Natural killer cell (primary cell): Measurements from ENCODE around the gene IL20. TPM values are rescaled to one million over a fixed set of nuclear protein-coding genes. Genes with fewer than 3 reads are reported as not detected.
"Not testable (repeated sequence)": the region's sequence is repeated elsewhere in the genome, so short reads cannot be mapped to it uniquely, and the experiment has no call there.

Experiments used
- ATAC-seq, 3 donors: fragments of 150-1000 bp in 2 of 3; fragments of 200-7000 bp in 1 of 3; cut with Tn5 transposase; 1 replicate in 1 of 3; 2 replicates in 2 of 3; pipeline ENCODE4 v1.10.0; 2021; ENCODE audit warnings: mild to moderate bottlenecking in 2 of 3, moderate library complexity in 2 of 3
- DNase-seq, 2 donors: peaks; one replicate each; pipeline versions ENCODE4 v3.0.0 to v3.0.0-alpha.2; 2013 to 2021; ENCODE audit warnings: mixed read lengths in 1 of 2
- H3K27ac ChIP-seq: one replicate; pipeline ENCODE4 v1.5.1; 2013; ENCODE audit warnings: mild to moderate bottlenecking, low read length
- H3K27me3 ChIP-seq: one replicate; pipeline ENCODE4 v1.6.1; 2013; ENCODE audit warnings: low read length; ENCODE audit not compliant: control insufficient read depth, insufficient read depth
- H3K36me3 ChIP-seq: one replicate; pipeline ENCODE4 v1.6.1; 2013; ENCODE audit warnings: low read length; ENCODE audit not compliant: control insufficient read depth, insufficient read depth
- H3K4me1 ChIP-seq: one replicate; pipeline ENCODE4 v1.6.1; 2013; ENCODE audit warnings: low read length; ENCODE audit not compliant: control insufficient read depth, insufficient read depth
- H3K4me3 ChIP-seq: one replicate; pipeline ENCODE4 v1.5.1; 2013; ENCODE audit warnings: low read length
- H3K9me3 ChIP-seq: one replicate; pipeline ENCODE4 v1.6.1; 2013; ENCODE audit warnings: low read length; ENCODE audit not compliant: control insufficient read depth, insufficient read depth
- H3K27ac Mint-ChIP-seq, 2 donors: one replicate each; pipeline ENCODE4 v1.8.0; 2022; ENCODE audit warnings: mild to moderate bottlenecking in 2 of 2, mixed read lengths in 2 of 2, moderate library complexity in 1 of 2
- H3K27me3 Mint-ChIP-seq, 2 donors: one replicate each; pipeline ENCODE4 v1.8.0; 2022; ENCODE audit warnings: low read depth in 2 of 2, mixed read lengths in 2 of 2
- H3K36me3 Mint-ChIP-seq: one replicate; pipeline ENCODE4 v1.8.0; 2022; ENCODE audit warnings: mixed read lengths
- H3K4me1 Mint-ChIP-seq, 2 donors: one replicate each; pipeline ENCODE4 v1.8.0; 2022; ENCODE audit warnings: mixed read lengths in 2 of 2
- H3K4me3 Mint-ChIP-seq: one replicate; pipeline ENCODE4 v1.8.0; 2022; ENCODE audit warnings: mild to moderate bottlenecking, moderate library complexity, mixed read lengths
- H3K9me3 Mint-ChIP-seq, 2 donors: one replicate each; pipeline ENCODE4 v1.8.0; 2022; ENCODE audit warnings: mixed read lengths in 2 of 2
- WGBS: methylation state at CpG from one replicate; pipeline ENCODE4 v1.1.7; 2013; ENCODE audit warnings: missing lambda C conversion rate; ENCODE audit not compliant: insufficient coverage; 5-methylcytosine and 5-hydroxymethylcytosine counted together
- intact Hi-C: fragments of 100-400 bp; cut with micrococcal nuclease; formaldehyde crosslinking; loops from one replicate; pipeline ENCODE4 v1.14.2; 2022
- total RNA-seq, 4 donors: library from RNA; stranded (reverse); fragments of 120-200 nt in 1 of 4; gene quantifications; one replicate each; pipeline versions ENCODE4 v1.2.3 to v1.2.4, GENCODE V29; 2013 to 2022
- TF ChIP-seq, protein P1 (sequence below): fragments of 200-600 bp; IDR thresholded peaks from one replicate; pipeline ENCODE4 v1.8.0; 2022; ENCODE audit warnings: antibody characterized with exemption

IL20 gene
- total RNA-seq, 3 donors from 2014 or later (not counting 1 experiment from before 2014, with no cell fraction given), result not detected

DNA sequence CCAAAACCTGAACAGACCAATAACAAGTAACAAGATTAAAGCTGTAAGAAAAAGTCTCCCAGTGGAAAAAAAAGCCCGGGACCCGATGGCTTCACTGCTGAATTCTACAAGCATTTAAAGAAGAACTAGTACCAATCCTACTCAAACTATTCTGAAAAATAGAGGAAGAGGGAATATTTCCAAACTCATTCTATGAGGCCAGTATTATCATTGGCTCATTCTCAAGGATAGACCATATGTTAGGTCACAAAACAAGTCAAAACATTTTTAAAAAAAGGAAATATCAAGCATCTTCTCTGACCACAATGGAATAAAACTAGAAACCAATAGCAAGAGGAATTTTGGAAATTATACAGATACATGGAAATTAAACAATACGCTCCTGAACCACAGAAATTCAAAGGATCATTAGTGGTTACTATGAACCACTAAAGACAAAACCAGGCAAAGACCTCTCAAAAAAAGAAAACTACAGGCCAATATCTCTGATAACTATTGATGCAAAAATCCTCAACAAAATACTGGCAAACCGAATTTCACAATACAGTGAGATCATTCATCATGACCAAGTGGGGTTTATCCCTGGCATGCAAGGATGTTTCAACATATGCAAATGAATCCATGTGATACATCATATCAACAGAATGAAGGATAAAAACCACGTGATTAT, 13.9 kb upstream of the IL20 start:
- no peak overlapping the region for H3K4me3 Mint-ChIP-seq
- H3K36me3 Mint-ChIP-seq, result no peaks in the 10 kb centered on the region
- peaks cover 25 to 60% of the 10 kb centered on the region in 2 donors for H3K27me3 Mint-ChIP-seq
- intact Hi-C loops, result no loop called here
- Histone ChIP-seq H3K36me3 (no peaks in the 10 kb centered on the region), H3K4me3 (no peak overlapping the region), H3K27me3 (peaks cover 3% of the 10 kb centered on the region), H3K9me3 (no peaks in the 10 kb centered on the region), H3K4me1 (no peaks in the 10 kb centered on the region), H3K27ac (no peak overlapping the region)
- TF ChIP-seq, protein P1, sequence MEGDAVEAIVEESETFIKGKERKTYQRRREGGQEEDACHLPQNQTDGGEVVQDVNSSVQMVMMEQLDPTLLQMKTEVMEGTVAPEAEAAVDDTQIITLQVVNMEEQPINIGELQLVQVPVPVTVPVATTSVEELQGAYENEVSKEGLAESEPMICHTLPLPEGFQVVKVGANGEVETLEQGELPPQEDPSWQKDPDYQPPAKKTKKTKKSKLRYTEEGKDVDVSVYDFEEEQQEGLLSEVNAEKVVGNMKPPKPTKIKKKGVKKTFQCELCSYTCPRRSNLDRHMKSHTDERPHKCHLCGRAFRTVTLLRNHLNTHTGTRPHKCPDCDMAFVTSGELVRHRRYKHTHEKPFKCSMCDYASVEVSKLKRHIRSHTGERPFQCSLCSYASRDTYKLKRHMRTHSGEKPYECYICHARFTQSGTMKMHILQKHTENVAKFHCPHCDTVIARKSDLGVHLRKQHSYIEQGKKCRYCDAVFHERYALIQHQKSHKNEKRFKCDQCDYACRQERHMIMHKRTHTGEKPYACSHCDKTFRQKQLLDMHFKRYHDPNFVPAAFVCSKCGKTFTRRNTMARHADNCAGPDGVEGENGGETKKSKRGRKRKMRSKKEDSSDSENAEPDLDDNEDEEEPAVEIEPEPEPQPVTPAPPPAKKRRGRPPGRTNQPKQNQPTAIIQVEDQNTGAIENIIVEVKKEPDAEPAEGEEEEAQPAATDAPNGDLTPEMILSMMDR, result no peak
- 95% methylated on average over 2 of the region's 5 CpGs for WGBS
- ATAC-seq (no peak), DNase-seq (no peak)
- H3K27ac Mint-ChIP-seq, result no peak overlapping the region
- H3K4me1 Mint-ChIP-seq, result no peaks in the 10 kb centered on the region
- H3K9me3 Mint-ChIP-seq, result no peaks in the 10 kb centered on the region

DNA sequence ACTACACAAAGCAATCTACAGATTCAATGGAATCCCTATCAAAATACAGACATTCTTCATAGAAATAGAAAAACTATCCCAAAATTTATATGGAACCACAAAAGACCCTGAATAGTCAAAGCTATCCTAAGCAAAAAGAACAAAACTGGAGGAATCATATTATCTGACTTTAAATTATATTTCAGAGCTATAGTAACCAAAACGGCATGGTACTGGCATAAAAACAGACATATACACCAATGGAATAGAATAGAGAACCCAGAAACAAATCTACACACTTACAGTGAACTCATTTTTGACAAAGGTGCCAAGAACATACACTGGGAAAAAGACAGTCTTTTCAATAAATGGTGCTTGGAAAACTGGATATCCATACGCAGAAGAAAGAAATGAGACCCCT, 12.8 kb upstream of the IL20 start:
- H3K4me1 Mint-ChIP-seq, H3K36me3 Mint-ChIP-seq: not testable (repeated sequence)

DNA sequence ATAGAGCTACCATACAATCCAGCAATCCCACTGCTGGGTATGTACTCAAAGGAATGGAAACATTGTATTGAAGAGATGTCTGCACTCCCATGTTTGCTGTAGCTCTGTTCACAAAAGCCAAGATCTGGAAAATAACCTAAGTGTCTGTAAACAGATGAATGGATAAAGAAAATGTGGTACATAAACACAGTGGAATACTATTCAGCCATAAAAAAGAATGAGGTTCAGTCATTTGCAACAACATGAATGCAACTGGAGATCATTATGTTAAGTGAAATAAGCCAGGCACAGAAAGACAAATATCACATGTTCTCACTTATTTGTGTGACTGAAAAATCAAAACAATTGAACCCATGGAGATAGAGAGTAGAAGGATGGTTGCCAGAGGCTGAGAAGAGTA, 11.7 kb upstream of the IL20 start:
- H3K9me3 Mint-ChIP-seq, H3K27ac Mint-ChIP-seq, ATAC-seq, H3K4me1 ChIP-seq, H3K4me3 Mint-ChIP-seq, H3K4me1 Mint-ChIP-seq, H3K36me3 Mint-ChIP-seq, intact Hi-C loops, H3K36me3 ChIP-seq, DNase-seq, H3K9me3 ChIP-seq, H3K4me3 ChIP-seq, H3K27ac ChIP-seq, H3K27me3 ChIP-seq: not testable (repeated sequence)
- peaks cover 23 to 53% of the 10 kb centered on the region in 2 donors for H3K27me3 Mint-ChIP-seq

More for the DNA sequence above, 12.8 kb upstream of the IL20 start:
- ATAC-seq, DNase-seq, H3K9me3 Mint-ChIP-seq, H3K4me3 Mint-ChIP-seq, intact Hi-C loops, H3K36me3 ChIP-seq, H3K9me3 ChIP-seq, H3K4me3 ChIP-seq, H3K27me3 ChIP-seq, H3K27ac ChIP-seq, H3K27ac Mint-ChIP-seq, H3K4me1 ChIP-seq: not testable (repeated sequence)
- 96% methylated on average over 2 of the region's 2 CpGs for WGBS
- H3K27me3 Mint-ChIP-seq, result peaks cover 26 to 62% of the 10 kb centered on the region in 2 donors

DNA sequence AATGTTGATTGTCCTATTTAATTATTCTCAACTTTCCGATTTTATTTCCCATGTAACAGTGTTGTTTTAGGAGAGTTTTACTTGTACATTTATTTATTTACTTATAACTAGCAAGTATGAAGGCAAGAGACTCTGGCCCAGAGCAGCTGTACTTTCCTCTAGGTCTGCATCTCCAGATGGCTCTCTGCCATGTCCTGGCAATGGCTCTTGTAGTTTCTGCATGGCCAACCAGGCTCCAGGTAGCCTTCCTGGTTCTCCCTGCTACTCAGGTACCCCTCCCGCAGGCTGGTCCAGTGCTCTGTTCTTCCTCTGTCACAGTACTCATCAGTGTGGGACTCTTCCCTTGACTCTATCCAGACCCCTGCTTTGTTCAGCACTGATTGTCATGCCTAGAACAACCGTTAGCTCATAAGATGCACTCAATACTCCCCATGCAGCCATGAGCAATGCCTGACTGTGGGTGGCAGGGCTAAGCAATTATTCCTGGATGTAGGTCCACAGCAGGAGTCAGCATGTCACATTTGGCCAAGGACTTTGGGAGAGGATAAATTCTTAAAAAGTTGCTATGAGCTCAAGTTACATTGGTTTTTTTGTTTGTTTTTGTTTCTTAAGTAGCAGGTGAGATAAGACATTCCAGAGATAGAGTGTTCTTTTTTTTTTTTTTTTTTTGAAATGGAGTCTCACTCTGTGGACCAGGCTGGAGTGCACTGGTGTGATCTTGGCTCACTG, 10.9 kb upstream of the IL20 start:
- TF ChIP-seq, protein P1, result no peak
- H3K4me3 Mint-ChIP-seq, result no peak overlapping the region
- Histone ChIP-seq H3K4me1 (peaks cover 6% of the 10 kb centered on the region), H3K27ac (no peak overlapping the region), H3K27me3 (peaks cover 3% of the 10 kb centered on the region), H3K36me3 (no peaks in the 10 kb centered on the region), H3K4me3 (no peak overlapping the region), H3K9me3 (no peaks in the 10 kb centered on the region)
- ATAC-seq (no peak), DNase-seq (no peak)
- no peaks in the 10 kb centered on the region for H3K9me3 Mint-ChIP-seq
- peaks cover 17 to 44% of the 10 kb centered on the region in 2 donors for H3K27me3 Mint-ChIP-seq
- no peak overlapping the region for H3K27ac Mint-ChIP-seq
- intact Hi-C loops, result no loop called here
- H3K4me1 Mint-ChIP-seq, result no peaks in the 10 kb centered on the region
- WGBS, result 100% methylated on average over 2 of the region's 3 CpGs
- H3K36me3 Mint-ChIP-seq, result no peaks in the 10 kb centered on the region
